ENCODE results near the gene TNF.

Gene TNF

DNA sequence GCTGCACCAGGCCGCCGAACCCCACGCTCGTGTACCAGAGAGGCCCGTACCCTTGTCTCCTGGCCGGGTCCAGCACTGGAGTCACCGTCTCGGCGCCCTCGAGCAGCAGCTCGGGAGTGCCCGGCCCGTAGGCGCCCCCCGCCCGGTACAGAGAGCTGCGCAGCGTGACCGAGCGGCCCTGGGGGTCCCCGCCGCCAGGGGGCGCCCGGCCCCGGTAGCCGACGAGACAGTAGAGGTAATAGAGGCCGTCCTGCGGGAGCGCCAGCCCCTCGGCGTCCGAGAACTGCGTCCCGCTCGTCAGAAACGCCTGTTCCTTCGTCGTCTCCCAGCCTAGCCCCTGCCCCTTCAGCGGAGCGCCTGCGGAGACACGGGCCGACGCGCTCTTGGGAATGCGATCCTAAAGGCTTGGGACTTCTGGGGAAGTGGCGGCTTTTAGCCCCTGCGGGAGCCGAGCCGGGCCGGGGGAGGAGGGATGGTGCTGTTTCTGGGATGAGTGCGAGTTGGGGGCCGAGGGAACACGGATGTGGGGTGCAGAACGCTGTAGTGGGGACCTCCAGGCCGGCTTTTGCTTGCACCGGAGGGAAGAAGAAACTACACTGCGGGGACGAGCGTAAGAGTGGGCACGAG lies 5.6 kb downstream of the TNF start (continued):
- TF ChIP-seq SETDB1 (IDR thresholded peaks at IDR 0.05; ENCODE audit: insufficient read length, low read length) (no peak), ZBTB17 (tag by site-specific recombination; IDR thresholded peaks at IDR 0.05) (peak; percentile 75), ZNF23 (tag by site-specific recombination; IDR thresholded peaks at IDR 0.05; ENCODE audit: borderline replicate concordance) (no peak), KLF9 (tag by site-specific recombination; IDR thresholded peaks at IDR 0.05; ENCODE audit: low read depth) (no peak), KLF8 (tag by site-specific recombination; IDR thresholded peaks at IDR 0.05) (no peak), ZNF175 (tag by site-specific recombination; IDR thresholded peaks at IDR 0.05) (no peak), ZNF548 (tag by site-specific recombination; IDR thresholded peaks at IDR 0.05) (no peak), ZNF157 (tag by site-specific recombination; IDR thresholded peaks at IDR 0.05) (no peak), ZNF571 (tag by site-specific recombination; IDR thresholded peaks at IDR 0.05) (no peak), ZNF433 (tag by site-specific recombination; IDR thresholded peaks at IDR 0.05; ENCODE audit: low read depth) (no peak), ZNF404 (tag by site-specific recombination; IDR thresholded peaks at IDR 0.05) (no peak), ZNF777 (tag by site-specific recombination; IDR thresholded peaks at IDR 0.05; ENCODE audit: borderline replicate concordance) (0 out of 2 replicates have a peak, but pooled peaks have one; percentile 62), ZNF670 (tag by site-specific recombination; IDR thresholded peaks at IDR 0.05; ENCODE audit: low read depth) (no peak), ZNF76 (tag by site-specific recombination; IDR thresholded peaks at IDR 0.05; ENCODE audit: borderline replicate concordance, low read depth) (peak; percentile 24; the same call in 1 of the 2 replicates)
- TF ChIP-seq, protein P1, sequence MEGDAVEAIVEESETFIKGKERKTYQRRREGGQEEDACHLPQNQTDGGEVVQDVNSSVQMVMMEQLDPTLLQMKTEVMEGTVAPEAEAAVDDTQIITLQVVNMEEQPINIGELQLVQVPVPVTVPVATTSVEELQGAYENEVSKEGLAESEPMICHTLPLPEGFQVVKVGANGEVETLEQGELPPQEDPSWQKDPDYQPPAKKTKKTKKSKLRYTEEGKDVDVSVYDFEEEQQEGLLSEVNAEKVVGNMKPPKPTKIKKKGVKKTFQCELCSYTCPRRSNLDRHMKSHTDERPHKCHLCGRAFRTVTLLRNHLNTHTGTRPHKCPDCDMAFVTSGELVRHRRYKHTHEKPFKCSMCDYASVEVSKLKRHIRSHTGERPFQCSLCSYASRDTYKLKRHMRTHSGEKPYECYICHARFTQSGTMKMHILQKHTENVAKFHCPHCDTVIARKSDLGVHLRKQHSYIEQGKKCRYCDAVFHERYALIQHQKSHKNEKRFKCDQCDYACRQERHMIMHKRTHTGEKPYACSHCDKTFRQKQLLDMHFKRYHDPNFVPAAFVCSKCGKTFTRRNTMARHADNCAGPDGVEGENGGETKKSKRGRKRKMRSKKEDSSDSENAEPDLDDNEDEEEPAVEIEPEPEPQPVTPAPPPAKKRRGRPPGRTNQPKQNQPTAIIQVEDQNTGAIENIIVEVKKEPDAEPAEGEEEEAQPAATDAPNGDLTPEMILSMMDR (tag by site-specific recombination; IDR thresholded peaks at IDR 0.05): peak; percentile 98
- TF ChIP-seq, protein P2, sequence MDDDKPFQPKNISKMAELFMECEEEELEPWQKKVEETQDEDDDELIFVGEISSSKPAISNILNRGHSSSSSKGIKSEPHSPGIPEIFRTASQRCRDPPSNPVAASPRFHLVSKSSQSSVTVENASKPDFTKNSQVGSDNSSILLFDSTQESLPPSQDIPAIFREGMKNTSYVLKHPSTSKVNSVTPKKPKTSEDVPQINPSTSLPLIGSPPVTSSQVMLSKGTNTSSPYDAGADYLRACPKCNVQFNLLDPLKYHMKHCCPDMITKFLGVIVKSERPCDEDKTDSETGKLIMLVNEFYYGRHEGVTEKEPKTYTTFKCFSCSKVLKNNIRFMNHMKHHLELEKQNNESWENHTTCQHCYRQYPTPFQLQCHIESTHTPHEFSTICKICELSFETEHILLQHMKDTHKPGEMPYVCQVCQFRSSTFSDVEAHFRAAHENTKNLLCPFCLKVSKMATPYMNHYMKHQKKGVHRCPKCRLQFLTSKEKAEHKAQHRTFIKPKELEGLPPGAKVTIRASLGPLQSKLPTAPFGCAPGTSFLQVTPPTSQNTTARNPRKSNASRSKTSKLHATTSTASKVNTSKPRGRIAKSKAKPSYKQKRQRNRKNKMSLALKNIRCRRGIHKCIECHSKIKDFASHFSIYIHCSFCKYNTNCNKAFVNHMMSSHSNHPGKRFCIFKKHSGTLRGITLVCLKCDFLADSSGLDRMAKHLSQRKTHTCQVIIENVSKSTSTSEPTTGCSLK (tag by site-specific recombination; IDR thresholded peaks at IDR 0.05): no peak
- TF ChIP-seq, protein P3, sequence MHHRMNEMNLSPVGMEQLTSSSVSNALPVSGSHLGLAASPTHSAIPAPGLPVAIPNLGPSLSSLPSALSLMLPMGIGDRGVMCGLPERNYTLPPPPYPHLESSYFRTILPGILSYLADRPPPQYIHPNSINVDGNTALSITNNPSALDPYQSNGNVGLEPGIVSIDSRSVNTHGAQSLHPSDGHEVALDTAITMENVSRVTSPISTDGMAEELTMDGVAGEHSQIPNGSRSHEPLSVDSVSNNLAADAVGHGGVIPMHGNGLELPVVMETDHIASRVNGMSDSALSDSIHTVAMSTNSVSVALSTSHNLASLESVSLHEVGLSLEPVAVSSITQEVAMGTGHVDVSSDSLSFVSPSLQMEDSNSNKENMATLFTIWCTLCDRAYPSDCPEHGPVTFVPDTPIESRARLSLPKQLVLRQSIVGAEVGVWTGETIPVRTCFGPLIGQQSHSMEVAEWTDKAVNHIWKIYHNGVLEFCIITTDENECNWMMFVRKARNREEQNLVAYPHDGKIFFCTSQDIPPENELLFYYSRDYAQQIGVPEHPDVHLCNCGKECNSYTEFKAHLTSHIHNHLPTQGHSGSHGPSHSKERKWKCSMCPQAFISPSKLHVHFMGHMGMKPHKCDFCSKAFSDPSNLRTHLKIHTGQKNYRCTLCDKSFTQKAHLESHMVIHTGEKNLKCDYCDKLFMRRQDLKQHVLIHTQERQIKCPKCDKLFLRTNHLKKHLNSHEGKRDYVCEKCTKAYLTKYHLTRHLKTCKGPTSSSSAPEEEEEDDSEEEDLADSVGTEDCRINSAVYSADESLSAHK (tag by site-specific recombination; IDR thresholded peaks at IDR 0.05): no peak
- TF ChIP-seq, protein P4, sequence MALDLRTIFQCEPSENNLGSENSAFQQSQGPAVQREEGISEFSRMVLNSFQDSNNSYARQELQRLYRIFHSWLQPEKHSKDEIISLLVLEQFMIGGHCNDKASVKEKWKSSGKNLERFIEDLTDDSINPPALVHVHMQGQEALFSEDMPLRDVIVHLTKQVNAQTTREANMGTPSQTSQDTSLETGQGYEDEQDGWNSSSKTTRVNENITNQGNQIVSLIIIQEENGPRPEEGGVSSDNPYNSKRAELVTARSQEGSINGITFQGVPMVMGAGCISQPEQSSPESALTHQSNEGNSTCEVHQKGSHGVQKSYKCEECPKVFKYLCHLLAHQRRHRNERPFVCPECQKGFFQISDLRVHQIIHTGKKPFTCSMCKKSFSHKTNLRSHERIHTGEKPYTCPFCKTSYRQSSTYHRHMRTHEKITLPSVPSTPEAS (tag by site-specific recombination; IDR thresholded peaks at IDR 0.05): no peak
- TF ChIP-seq, protein P5, sequence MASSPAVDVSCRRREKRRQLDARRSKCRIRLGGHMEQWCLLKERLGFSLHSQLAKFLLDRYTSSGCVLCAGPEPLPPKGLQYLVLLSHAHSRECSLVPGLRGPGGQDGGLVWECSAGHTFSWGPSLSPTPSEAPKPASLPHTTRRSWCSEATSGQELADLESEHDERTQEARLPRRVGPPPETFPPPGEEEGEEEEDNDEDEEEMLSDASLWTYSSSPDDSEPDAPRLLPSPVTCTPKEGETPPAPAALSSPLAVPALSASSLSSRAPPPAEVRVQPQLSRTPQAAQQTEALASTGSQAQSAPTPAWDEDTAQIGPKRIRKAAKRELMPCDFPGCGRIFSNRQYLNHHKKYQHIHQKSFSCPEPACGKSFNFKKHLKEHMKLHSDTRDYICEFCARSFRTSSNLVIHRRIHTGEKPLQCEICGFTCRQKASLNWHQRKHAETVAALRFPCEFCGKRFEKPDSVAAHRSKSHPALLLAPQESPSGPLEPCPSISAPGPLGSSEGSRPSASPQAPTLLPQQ (tag by site-specific recombination; IDR thresholded peaks at IDR 0.05): peak; percentile 64
- TF ChIP-seq, protein P6, sequence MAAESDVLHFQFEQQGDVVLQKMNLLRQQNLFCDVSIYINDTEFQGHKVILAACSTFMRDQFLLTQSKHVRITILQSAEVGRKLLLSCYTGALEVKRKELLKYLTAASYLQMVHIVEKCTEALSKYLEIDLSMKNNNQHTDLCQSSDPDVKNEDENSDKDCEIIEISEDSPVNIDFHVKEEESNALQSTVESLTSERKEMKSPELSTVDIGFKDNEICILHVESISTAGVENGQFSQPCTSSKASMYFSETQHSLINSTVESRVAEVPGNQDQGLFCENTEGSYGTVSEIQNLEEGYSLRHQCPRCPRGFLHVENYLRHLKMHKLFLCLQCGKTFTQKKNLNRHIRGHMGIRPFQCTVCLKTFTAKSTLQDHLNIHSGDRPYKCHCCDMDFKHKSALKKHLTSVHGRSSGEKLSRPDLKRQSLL (tag by site-specific recombination; IDR thresholded peaks at IDR 0.05): no peak
- TF ChIP-seq, protein P7, sequence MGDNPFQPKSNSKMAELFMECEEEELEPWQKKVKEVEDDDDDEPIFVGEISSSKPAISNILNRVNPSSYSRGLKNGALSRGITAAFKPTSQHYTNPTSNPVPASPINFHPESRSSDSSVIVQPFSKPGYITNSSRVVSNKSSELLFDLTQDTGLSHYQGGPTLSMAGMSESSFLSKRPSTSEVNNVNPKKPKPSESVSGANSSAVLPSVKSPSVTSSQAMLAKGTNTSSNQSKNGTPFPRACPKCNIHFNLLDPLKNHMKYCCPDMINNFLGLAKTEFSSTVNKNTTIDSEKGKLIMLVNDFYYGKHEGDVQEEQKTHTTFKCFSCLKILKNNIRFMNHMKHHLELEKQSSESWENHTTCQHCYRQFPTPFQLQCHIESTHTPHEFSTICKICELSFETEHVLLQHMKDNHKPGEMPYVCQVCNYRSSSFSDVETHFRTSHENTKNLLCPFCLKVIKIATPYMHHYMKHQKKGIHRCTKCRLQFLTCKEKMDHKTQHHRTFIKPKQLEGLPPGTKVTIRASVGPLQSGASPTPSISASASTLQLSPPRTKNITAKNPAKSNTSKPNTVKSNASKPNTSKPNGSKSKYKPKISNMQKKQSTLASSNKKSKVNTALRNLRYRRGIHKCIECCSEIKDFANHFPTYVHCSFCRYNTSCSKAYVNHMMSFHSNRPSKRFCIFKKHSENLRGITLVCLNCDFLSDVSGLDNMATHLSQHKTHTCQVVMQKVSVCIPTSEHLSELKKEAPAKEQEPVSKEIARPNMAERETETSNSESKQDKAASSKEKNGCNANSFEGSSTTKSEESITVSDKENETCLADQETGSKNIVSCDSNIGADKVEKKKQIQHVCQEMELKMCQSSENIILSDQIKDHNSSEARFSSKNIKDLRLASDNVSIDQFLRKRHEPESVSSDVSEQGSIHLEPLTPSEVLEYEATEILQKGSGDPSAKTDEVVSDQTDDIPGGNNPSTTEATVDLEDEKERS (tag by site-specific recombination; IDR thresholded peaks at IDR 0.05): no peak
- TF ChIP-seq, protein P8, sequence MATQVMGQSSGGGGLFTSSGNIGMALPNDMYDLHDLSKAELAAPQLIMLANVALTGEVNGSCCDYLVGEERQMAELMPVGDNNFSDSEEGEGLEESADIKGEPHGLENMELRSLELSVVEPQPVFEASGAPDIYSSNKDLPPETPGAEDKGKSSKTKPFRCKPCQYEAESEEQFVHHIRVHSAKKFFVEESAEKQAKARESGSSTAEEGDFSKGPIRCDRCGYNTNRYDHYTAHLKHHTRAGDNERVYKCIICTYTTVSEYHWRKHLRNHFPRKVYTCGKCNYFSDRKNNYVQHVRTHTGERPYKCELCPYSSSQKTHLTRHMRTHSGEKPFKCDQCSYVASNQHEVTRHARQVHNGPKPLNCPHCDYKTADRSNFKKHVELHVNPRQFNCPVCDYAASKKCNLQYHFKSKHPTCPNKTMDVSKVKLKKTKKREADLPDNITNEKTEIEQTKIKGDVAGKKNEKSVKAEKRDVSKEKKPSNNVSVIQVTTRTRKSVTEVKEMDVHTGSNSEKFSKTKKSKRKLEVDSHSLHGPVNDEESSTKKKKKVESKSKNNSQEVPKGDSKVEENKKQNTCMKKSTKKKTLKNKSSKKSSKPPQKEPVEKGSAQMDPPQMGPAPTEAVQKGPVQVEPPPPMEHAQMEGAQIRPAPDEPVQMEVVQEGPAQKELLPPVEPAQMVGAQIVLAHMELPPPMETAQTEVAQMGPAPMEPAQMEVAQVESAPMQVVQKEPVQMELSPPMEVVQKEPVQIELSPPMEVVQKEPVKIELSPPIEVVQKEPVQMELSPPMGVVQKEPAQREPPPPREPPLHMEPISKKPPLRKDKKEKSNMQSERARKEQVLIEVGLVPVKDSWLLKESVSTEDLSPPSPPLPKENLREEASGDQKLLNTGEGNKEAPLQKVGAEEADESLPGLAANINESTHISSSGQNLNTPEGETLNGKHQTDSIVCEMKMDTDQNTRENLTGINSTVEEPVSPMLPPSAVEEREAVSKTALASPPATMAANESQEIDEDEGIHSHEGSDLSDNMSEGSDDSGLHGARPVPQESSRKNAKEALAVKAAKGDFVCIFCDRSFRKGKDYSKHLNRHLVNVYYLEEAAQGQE (tag by site-specific recombination; IDR thresholded peaks at IDR 0.05): no peak
